ENCODE results near the gene TFEC.
"Not testable (repeated sequence)": the region's sequence is repeated elsewhere in the genome, so short reads cannot be mapped to it uniquely, and the experiment has no call there.

The TFEC gene, protein sequence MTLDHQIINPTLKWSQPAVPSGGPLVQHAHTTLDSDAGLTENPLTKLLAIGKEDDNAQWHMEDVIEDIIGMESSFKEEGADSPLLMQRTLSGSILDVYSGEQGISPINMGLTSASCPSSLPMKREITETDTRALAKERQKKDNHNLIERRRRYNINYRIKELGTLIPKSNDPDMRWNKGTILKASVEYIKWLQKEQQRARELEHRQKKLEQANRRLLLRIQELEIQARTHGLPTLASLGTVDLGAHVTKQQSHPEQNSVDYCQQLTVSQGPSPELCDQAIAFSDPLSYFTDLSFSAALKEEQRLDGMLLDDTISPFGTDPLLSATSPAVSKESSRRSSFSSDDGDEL

DNA sequence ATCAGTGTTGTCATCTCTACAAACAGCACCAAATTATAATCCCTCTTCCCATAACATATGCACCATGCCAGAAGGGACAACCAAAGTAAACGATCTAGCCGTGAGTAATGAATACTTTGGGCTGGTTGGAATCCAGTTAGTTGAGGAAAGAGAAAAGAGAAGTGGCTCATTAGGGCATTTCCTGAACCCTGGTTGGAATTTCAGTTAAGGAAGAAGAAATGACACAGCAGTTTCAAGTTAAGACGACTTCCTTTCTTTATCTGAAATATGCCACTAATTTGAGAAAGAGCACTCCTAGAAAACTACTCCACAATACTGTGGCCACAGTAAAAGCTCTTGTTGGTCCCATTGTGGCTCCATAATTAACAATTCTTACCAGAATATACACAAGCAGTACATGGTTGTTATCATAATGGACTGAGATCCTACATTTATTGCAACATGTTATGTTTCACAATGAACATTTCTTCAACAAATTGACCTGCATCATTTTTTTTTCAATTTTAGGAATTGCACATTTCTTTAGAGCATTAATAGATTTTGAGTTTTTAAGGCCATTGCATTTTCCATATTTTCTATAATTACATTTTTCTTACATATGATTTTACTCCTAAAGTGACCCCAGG, at the start of gene TFEC:
Gene TFEC (minus strand): TSS at position 113 of the 626 bp plus-strand sequence. CDS start 46,322 bp downstream, outside the sequence.
- DNase-seq = peak in 1 of 2 donors; percentile 56

DNA sequence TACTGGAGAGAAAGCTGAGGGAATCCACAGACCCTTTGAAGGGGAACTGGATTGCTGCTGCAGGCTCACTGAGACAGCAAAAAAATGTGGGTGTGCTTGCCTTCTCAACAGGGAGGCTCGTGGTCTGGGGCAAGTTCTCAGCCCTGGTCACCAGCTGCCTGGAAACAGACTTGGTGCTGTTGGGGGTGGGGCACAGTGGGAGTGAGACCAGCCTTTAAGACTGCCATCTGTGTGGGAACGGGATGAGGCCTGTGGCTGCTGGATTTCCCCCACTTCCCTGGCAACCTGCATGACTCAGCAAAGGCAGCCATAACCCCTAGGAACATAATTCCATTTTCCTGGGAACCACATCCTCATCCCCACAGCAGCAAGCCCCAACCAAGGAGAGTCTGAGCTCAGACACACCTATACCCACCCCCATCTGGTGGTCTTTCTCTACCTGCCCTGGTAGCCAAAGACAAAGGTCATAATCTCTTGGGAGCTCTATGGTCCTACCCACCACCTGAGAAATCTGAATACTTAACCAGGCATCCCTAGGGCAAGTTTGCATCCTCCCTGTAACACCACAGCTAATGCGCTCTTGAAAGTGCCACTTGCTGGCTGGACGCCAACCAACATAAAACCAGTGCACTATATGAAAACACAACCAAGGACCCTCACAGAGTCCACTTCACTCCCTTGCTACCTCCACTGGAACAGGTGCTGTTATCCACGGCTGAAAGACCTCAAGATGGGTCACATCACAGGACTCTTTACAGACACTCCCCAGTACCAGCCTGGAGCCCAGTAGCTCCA, 45.0 kb upstream of the TFEC start:
- no peak for DNase-seq

DNA sequence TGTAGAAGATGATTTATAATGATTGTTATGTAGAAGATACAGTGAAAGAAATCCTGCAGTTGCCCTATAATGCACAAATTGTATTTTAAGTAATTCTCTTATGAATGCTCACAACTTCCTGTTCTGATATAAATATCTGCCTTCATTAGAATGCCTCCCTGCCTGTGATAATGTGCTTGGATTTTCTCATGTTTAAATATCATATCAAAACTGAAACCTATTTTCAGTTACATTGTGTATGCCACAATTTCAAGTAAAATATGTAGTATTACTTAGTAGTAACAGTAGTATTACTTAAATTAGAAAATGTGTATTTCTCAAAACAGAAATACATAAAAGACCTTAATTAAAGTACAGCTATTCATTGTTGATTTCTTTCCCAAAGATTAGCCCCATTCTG, 41.1 kb upstream of the TFEC start:
- no peak for DNase-seq

DNA sequence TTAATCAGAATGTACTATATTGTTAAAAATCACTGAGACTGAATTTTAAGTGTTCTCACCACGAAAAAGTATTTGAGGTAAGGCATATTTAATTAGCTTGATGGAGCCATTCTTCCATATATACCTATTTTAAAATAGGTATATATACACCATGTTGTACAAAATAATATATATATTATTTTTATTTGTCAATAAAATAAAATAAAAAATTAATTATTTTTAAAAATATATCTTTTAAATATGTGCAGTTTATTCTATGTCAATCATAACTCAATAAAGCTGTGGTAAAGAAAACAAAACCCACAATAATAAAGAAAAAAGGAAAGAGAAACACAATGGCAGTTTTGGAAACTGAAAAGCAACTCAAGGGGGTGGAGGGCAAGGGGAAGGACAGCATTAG, 33.6 kb upstream of the TFEC start:
- DNase-seq = no peak

DNA sequence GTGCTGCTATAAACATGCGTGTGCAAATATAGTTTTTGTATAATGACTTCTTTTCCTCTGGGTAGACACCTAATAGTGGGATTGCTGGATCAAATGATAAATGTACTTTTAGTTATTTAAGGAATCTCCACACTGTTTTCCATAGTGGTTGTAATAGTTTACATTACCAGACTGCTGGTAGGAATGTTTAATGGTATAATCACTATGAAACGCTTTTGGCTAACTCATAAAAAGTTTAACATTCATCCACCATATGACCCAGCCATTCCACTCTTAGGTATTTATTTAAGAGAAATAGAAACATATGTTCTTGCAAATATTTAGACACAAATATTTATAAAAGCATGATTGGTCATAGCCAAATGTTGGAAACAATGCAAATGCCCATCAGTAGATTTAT, 32.1 kb upstream of the TFEC start:
- no peak for DNase-seq

DNA sequence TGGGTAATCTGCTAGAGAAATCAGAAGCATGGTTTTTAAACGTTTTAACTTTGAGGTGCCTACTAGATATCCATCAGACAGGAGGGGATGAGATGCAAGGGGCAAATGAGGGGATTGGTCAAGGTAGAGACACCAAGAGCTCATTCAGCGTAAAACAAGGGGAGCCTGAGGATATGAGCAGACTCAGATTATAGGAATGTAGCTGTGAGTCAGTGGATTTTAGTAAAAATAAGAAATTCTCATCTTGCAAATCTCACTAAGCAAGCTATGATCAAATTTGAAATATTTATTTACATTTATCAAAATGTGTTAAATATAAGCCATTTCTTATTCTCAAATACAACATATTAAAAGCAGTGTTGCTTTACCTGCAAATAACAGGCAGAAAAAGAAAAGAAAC, 21.4 kb upstream of the TFEC start:
- DNase-seq = no peak

DNA sequence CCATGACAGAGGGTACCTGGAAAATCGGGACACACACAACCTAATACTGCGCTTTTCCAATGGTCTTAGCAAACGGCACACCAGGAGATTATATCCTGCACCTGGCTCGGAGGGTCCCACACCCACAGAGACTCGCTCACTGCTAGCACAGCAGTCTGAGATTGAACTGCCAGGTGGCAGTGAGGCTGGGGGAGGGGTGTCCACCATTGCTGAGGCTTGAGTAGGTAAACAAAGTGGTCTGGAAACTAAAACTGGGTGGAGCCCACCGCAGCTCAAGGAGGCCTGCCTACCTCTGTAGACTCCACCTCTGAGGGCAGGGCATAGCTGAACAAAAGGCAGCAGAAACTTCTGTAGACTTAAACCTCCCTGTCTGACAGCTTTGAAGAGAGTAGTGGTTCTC, 16.7 kb upstream of the TFEC start:
- DNase-seq = not testable (repeated sequence)

DNA sequence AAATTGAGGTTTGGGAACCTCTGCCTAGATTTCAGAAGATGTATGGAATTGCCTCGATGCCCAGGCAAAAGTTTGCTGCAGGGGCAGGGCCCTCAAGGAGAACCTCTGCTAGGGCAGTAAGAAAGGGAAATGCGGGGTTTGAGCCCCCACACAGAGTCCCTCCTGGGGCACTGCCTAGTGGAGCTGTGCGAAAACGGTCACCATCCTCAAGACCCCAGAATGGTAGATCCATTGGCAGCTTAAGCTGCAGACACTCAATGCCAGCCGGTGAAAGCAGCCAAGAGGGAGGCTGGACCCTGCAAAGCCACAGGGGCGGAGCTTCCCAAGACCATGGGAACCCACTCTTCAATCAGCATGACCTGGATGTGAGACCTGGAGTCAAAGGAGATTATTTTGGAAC, 15.0 kb upstream of the TFEC start:
- DNase-seq = no peak

DNA sequence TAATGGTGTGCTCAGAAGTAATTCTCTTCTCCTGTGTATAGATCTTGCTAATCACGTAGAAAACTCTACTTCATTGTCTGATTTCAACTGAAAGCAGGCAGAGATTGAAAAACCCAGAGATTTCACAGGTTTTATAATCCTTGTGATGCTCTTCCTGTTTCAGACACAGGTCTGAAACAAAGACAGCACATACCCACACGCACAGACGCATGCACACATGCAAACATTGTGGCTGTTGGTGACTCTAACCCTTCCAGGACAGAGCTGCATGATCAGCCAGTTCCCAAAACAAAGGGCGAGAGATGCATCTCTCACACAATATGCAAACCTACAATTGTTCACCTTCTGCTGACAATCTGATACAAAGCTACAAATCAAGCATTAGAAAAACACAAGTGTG, 11.1 kb upstream of the TFEC start:
- no peak for DNase-seq

DNA sequence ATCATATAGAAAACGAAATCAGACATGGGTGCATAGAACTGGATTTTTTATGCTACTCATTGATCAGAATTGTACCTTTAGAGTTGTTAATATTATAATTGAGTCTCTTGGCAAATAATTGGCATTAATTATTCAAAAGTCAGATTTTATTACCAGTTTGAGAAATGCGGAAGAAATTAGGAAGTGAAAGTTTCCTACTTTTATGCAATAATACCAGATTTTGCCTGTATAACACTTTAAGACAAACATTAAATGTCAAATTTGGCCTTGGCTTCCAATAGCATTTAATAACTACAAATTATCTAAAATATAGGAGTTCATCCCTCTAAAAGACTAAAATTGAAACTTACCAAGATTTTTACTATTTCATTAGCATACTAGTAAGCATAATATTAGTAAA, 6.8 kb upstream of the TFEC start:
- no peak for DNase-seq

DNA sequence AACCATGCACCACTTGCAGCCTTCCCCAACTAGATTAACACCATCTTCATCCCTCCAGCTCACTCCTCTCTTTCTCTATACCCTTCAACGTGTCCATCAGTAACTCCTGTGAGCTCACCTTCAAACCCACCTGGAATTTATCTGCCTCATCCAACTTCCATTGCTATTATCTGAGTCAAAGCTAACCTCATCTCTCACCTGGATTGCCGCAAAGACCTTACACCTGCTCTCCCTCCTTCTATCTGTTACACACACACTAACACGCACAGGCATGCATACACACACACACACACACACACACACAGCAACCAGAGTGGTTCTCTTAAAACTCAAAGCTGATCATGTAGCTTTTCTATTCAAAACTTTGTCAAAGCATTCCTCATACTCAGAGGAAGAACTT, 3.8 kb upstream of the TFEC start:
- no peak for DNase-seq

DNA sequence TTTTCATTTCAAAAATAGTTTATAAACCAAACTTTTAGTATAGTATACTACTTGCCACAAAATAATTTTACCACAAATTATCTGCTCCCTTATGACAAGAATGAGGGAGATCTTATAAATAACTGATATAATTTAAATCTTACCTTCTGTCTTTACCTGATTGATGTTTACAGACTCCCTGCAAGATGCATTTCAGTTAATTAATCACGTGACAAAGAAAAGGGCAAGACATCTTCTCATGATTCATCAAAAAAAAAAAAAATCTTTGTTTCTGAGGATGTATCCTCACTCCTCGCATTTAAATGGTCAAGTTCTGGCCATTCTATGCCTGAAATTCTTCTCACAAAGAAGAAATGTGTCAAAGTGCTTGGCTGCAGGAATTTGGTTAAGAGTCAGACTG, 2.3 kb upstream of the TFEC start:
- DNase-seq = no peak

DNA sequence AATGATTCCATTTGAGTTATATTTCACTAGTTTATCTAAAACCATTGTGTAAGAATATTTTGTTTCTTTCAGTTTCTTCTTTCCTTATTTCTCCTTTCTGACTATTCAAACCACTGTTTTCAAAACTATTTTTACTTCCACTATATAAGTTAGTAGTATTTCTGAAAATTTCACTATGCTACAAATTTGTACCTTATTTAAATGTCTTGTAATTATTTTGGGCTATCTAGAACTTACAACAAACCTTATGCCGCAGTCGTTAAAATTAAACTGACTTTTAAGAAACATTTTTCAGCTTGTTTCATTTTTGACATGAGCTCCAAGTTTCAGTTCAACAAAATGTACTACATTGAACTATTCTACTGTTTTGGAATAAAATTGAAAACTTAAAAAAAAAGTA, 1.8 kb downstream of the TFEC start:
- DNase-seq = no peak

DNA sequence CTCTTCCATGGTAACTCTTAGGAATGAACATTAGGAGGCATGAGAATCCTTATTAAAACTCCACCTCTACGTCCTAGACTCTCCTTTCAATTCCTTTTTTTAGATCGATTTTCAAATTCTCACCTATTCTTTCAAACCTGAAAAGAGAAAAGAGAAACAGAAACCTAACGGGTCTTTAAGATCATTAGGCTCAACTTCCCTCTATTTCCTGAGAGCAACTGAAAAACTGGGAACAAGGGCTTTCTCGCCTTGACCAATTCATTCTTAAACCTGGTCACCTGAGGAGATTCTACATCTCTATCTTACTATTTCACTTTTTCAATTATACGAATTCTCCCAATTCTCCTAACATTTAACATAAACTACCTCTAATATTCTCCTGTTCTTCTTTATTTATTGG, 2.8 kb downstream of the TFEC start:
- no peak for DNase-seq

DNA sequence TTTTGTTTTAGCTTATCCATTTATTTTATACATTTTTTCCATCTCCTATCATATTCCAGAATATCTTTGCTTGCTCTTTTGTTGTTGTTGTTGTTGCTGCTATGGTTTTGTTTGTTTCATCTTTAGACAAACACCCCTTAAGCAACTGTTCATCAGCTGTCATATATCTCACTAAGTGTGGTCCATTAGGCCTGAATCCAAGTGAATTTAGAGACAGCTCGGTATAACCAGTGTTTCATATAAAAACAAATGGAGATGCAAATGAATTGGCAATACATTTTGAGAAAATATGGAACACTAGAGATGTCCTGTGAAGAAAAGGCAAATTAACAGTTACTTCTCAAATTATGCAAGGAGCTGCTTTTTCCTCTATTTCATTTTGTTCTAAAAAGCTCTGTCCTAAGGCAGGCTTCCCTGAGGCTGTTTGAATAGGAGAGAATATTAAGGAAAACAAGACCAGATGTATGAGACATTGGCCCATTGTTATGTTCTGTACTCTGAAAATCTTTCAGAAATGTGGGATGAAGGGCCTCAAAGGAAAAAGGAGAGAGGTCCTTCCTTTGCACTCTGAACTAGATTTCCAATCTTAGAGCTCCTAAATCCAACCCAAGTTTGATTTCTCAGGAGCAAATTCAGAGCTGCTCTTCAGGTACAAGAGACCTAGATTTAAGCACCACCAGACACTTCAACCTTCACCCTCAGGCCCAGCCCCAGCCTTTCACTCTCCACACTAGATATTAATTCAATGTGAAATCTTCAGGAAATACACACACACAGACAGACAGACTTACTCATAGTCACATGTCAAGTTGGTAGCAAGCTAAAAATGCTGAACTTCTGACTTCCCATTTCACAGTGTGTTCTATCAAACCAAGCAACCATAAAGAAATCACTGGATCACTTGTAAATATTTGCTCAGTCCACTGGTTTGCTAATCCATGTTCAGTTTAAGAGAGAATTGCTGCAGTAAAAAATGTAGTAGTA, 5.4 kb downstream of the TFEC start:
- peak in 1 of 2 donors; percentile 73 for DNase-seq

DNA sequence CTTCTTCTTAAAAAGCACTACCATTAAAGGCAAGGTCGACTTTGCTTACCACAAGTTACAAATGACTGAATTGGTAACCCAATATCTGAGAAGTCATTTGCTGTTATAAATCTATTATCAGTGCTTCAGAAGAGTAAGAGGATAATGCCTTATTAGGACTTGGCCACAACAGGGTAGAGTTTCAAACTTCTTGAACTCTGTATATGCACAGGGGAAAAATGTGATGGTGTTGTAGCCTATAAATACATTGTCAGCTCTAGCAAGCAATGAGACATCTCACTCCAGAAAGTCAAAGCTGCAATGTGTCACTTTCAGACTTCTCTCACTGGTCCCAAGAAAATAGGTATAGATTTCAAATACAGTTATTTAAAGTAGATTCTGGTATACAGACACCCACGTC, 9.3 kb downstream of the TFEC start:
- no peak for DNase-seq

DNA sequence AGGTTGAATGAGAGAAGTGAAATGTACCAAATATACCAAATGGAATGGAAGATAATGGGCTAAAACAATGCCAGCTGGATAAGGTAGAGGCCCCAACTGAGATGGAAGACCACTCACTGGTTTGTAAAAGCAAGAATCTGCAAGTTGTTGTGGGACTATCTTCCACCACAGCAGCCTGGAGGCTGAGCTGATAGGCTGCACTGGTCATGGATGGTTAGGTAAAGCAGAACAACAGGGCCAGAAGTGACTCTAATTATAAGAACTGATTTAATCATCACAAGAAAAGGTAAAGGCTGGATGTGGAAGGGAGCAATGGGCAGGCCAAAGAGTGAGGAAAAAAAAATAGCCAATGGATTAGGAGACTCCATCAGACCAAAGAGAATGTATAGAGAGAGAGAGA, 11.8 kb downstream of the TFEC start:
- DNase-seq = no peak

DNA sequence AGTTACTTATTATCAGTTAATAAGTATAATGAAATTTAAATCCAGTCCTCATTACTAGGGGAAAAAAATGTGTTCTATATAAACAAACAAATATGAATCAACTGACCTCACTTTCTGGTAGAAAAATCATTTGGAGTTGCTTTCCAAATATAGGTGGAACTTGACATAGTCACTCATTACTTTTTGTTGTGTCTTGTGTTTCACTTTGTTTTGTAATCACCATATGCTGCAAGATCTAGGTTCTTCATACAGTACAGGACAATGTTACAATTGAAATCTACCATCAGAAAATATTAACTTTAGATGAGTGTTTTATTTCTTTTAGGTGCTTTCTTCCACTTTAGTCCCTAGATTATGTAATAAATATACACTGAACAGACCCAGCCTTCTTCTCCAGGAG, 16.9 kb downstream of the TFEC start:
- no peak for DNase-seq

DNA sequence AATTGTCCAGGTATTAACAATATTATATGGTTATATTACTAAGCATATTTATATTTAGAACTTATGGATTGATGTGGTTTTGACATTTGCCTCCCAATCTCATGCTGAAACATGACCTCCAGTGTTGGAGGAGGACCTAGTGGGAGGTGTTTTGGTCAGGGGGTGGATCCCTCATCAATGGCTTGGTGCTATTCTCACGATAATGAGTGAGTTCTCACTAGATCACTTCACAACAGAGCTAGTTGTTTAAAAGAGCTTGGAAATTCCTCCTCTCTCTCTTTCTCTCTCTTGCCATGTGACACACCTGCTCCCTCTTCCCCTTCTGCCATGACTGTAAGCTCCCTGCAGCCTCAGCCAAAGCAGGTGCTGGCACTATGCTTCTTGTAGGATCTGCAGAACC, 19.0 kb downstream of the TFEC start:
- no peak for DNase-seq

DNA sequence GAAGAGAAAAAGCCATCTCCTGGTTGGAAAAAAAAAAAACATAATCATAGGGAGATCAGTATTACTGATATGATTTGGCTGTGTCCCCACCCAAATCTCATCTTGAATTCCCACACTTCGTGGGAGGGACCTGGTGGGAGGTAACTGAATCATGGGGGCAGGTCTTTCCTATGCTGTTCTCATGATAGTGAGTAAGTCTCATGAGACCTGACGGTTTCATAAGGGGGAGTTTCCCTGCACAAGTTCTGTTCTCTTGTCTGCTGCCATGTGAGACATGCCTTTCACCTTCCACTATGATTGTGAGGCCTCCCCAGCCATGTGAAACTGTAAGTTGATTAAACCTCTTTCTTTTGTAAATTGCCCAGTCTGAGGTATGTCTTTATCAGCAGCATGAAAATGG, 25.8 kb downstream of the TFEC start:
- not testable (repeated sequence) for DNase-seq

DNA sequence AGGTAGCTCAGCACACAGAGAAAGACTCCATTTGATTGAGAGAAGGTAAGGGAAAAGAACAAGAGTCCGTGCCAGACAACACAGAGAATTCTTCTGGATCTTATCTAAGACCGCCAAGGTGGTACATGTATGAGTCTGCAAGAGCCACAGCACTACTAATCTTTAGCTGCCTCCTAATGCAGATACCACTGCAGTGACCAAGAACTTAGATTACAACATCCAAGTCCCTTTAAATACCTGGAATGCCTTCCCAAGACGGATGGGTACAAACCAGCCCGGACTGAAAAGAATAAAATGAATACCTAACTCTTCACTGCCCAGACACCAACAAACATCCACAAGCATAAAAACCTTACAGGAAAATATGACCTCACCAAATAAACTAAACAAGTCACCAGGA, 33.3 kb downstream of the TFEC start:
- no peak for DNase-seq

DNA sequence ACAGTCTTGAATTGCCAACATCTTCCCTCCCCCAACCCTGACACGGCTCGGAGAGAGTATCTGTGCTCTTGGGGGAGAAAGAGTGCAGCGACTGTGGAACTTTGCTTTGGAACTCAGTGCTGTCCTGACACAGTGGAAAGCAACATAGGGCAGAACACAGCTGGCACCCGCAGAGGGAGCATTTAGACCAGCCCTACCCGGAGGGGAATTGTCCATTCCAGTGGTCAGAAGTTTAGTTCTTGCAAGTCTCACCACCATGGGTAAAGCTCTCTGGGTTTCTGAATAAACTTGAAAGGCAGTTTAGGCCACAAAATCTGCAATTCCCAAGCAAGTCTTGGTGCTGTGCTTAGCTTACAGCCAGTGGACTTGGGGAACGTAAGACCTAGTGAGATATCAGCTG, 34.9 kb downstream of the TFEC start:
- DNase-seq = no peak

DNA sequence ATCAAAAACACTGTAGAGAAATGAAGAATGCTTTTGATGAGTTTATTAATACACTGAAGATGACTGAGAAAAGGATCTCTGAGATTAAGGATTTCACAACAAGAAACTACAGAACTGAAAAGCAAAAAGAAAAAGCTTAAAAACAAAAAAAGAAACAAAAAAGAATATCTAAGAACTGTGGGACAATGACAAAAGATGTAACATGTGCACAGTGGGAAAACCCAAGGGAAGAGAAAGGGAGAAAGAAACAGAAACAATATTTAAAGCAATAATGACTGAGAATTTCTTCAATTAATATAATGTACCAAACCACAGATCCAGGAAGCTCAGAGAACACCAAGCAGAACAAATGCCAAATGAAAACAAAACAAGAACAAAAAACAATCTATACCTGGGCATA, 42.2 kb downstream of the TFEC start:
- no peak for DNase-seq
